K562 (cell line): ENCODE results near the gene BSDC1. TPM values are rescaled to one million over a fixed set of nuclear protein-coding genes. Genes with fewer than 3 reads are reported as not detected.

Experiments used
- ARID3B ChIP-seq: fragments of 250-450 bp; sonication (Bioruptor Pico); IDR thresholded peaks from 2 replicates; pipeline ENCODE4 v1.4.0; 2020; ENCODE audit warnings: borderline replicate concordance
- BCL6 ChIP-seq: fragments of 250-450 bp; sonication (Bioruptor Pico); IDR thresholded peaks from 2 replicates; pipeline ENCODE4 v1.4.0; 2020
- BCLAF1 ChIP-seq, 2 experiments: fragments of 450-650 bp in 1 of 2; IDR thresholded peaks; 2 replicates each; pipeline ENCODE4 v1.6.1; 2011 to 2017; ENCODE audit warnings: low read depth in 2 of 2, antibody characterized with exemption in 1 of 2, borderline replicate concordance in 1 of 2, low read length in 1 of 2, mild to moderate bottlenecking in 1 of 2, mixed read lengths in 1 of 2; ENCODE audit not compliant: control insufficient read depth in 1 of 2
- CTCFL ChIP-seq: IDR thresholded peaks from 2 replicates; pipeline ENCODE4 v1.6.1; 2011; ENCODE audit warnings: borderline replicate concordance, low read depth, mild to moderate bottlenecking, moderate library complexity, low read length; ENCODE audit not compliant: insufficient read depth, poor library complexity, severe bottlenecking
- EP300 ChIP-seq: IDR thresholded peaks from 2 replicates; pipeline ENCODE4 v1.6.1; 2012; ENCODE audit warnings: low read length, improper control_type of control experiment
- RBM17 ChIP-seq: fragments of 200-400 bp; formaldehyde crosslinking; IDR thresholded peaks from 2 replicates; pipeline ENCODE4 v1.6.1; 2017; ENCODE audit warnings: low read depth, mild to moderate bottlenecking, low read length, borderline replicate concordance
- VEZF1 ChIP-seq: fragments of 200-800 bp; sonication (Bioruptor generic); IDR thresholded peaks from 2 replicates; pipeline ENCODE4 v1.6.1; 2017; ENCODE audit warnings: missing genetic modification characterization, missing compliant biosample characterization
- ZEB2 ChIP-seq: fragments of 450-650 bp; IDR thresholded peaks from 2 replicates; pipeline ENCODE4 v1.6.1; 2016
- ZNF143 ChIP-seq: sonication (generic); formaldehyde crosslinking; IDR thresholded peaks from 2 replicates; pipeline ENCODE4 v1.9.0; 2022; ENCODE audit warnings: mild to moderate bottlenecking, missing genetic modification reagents
- ZNF175 ChIP-seq: fragments of 200-800 bp; sonication (Bioruptor generic); IDR thresholded peaks from 2 replicates; pipeline ENCODE4 v1.6.1; 2016; ENCODE audit warnings: low read depth, mild to moderate bottlenecking, missing genetic modification characterization, missing compliant biosample characterization
- ZZZ3 ChIP-seq: fragments of 450-650 bp; IDR thresholded peaks from 2 replicates; pipeline ENCODE4 v1.6.1; 2016; ENCODE audit warnings: antibody characterized with exemption, mild to moderate bottlenecking, moderate library complexity
- polyA plus RNA-seq, 8 experiments: library from polyadenylated mRNA; depleted of rRNA in 4 of 8; stranded (reverse) in 5 of 8; unstranded in 3 of 8; fragments of >200 nt; fragmentation: Nextera tagmentation in 2 of 8; fragmentation: Illumina TruSeq in 1 of 8; extraction: Ambion mirVana in 2 of 8; extraction: Trizol in 1 of 8; gene quantifications; 2 replicates each; pipeline versions ENCODE4 v1.2.1 to v1.2.3, GENCODE V29; 2011 to 2014; ENCODE audit warnings: inconsistent platforms in 1 of 8, missing spikeins in 1 of 8
- total RNA-seq, 7 experiments: library from RNA; depleted of rRNA in 6 of 7; stranded (reverse); fragments of >200 nt in 6 of 7; fragmentation: Illumina TruSeq in 2 of 7; extraction: Trizol in 2 of 7; gene quantifications; 2 replicates each; pipeline versions ENCODE4 v1.2.1 to v1.2.3, GENCODE V29; 2011 to 2021; ENCODE audit warnings: low replicate concordance in 1 of 7
- TF ChIP-seq, protein P1 (sequence below): fragments of 200-400 bp; formaldehyde crosslinking; IDR thresholded peaks from 2 replicates; pipeline ENCODE4 v1.6.1; 2017; ENCODE audit warnings: mild to moderate bottlenecking, low read depth, low read length, moderate library complexity

BSDC1 gene
- total and polyA plus RNA-seq, 9 of the 15 experiments (the other 6 are each of a cell fraction or from before 2014, with no cell fraction given): 10.2 to 96.8 (median 73.1) TPM

- TF ChIP-seq VEZF1 (peak; percentile 67), CTCFL (peak; percentile 46), ZZZ3 (0 out of 2 replicates have a peak, but pooled peaks have one; percentile 31), RBM17 (no peak), BCLAF1 (IDR thresholded peaks at IDR 0.05; ENCODE audit: borderline replicate concordance in 1 of 2, control insufficient read depth in 1 of 2, low read depth in 2 of 2, low read length in 1 of 2) (peak in 1 of 2 experiments; percentile 77; a peak in 1 of 4 replicates), ZEB2 (peak; percentile 100), ARID3B (CRISPR knock-in tag) (no peak), EP300 (peak; percentile 97), BCL6 (no peak), ZNF175 (CRISPR knock-in tag) (peak; percentile 73), ZNF143 (CRISPR knock-in tag) (no peak)
- TF ChIP-seq, protein P1, sequence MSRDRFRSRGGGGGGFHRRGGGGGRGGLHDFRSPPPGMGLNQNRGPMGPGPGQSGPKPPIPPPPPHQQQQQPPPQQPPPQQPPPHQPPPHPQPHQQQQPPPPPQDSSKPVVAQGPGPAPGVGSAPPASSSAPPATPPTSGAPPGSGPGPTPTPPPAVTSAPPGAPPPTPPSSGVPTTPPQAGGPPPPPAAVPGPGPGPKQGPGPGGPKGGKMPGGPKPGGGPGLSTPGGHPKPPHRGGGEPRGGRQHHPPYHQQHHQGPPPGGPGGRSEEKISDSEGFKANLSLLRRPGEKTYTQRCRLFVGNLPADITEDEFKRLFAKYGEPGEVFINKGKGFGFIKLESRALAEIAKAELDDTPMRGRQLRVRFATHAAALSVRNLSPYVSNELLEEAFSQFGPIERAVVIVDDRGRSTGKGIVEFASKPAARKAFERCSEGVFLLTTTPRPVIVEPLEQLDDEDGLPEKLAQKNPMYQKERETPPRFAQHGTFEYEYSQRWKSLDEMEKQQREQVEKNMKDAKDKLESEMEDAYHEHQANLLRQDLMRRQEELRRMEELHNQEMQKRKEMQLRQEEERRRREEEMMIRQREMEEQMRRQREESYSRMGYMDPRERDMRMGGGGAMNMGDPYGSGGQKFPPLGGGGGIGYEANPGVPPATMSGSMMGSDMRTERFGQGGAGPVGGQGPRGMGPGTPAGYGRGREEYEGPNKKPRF: no peak
Observed at GRCh38 chr1:32390904-32391870, 3.1 kb downstream of the BSDC1 start (continued).
